ENCODE data around the gene ASF1A. TPM values are rescaled to one million over a fixed set of nuclear protein-coding genes. Genes with fewer than 3 reads are reported as not detected.

ASF1A gene
- total RNA-seq, 2 experiments from 2014 or later = 37.3 to 46.0 TPM

DNA sequence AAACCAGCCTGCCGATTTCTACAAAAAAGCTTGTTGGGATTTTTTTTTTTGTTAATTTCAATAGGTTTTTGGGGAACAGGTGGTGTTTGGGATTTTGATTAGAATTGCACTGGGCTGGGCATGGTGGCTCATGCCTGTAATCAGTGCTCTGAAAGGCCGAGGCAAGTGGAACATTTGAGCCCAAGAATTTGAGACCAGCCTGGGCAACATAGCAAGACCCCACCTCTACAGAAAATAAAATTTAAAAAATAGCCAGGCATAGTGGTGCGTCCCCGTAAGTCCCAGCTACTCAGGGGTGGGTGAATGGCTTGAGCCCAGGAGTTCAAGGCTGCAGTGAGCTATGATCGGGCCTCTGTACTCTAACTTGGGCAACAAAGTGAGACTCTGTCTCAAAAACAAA is 40.5 kb upstream of the ASF1A start:
- H3K9me2 ChIP-seq (ENCODE audit: insufficient read depth, low read length) = no peaks in the 10 kb centered on the region
- intact Hi-C loops (cut with micrococcal nuclease; ENCODE audit: unreplicated experiment) = no loop called here
- H3K27ac ChIP-seq (ENCODE audit: low read depth, low read length, poor library complexity, severe bottlenecking) = no peak overlapping the region
- ChIA-PET POLR2A (interaction anchor here (0.7 to 2.0 kb wide), 3 partner anchors 12 to 123 kb away, joined by 3 to 7 read pairs (median 3); no protein-coding TSS in a partner anchor), CTCF (ENCODE audit: unreplicated experiment) (no interaction called here)
- no TSS peak for BruUV-seq (replicated peaks)
- no peak for DNase-seq (ENCODE audit: low spot score)
- H3K4me3 ChIP-seq (ENCODE audit: low read depth, low read length, poor library complexity, severe bottlenecking) = no peak overlapping the region
- H3K4me1 ChIP-seq (ENCODE audit: insufficient read depth, low read length, poor library complexity, severe bottlenecking) = no peaks in the 10 kb centered on the region
- H4K20me1 ChIP-seq (ENCODE audit: insufficient read depth, low read length) = no peaks in the 10 kb centered on the region
- no peaks in the 10 kb centered on the region for H3K36me3 ChIP-seq (ENCODE audit: insufficient read depth, low read length)
- H3K79me2 ChIP-seq (ENCODE audit: insufficient read depth, low read depth, low read length) = no peaks in the 10 kb centered on the region
- no peaks in the 10 kb centered on the region for H3K9me3 ChIP-seq (ENCODE audit: low read length)
- H2AFZ ChIP-seq (ENCODE audit: low read length) = no peak overlapping the region
- no peak overlapping the region for H3K4me2 ChIP-seq (ENCODE audit: low read length)
- no peak for TF ChIP-seq EZH2phosphoT487 (IDR thresholded peaks at IDR 0.05; ENCODE audit: borderline replicate concordance, low read depth, low read length)
- TF ChIP-seq, protein P1, sequence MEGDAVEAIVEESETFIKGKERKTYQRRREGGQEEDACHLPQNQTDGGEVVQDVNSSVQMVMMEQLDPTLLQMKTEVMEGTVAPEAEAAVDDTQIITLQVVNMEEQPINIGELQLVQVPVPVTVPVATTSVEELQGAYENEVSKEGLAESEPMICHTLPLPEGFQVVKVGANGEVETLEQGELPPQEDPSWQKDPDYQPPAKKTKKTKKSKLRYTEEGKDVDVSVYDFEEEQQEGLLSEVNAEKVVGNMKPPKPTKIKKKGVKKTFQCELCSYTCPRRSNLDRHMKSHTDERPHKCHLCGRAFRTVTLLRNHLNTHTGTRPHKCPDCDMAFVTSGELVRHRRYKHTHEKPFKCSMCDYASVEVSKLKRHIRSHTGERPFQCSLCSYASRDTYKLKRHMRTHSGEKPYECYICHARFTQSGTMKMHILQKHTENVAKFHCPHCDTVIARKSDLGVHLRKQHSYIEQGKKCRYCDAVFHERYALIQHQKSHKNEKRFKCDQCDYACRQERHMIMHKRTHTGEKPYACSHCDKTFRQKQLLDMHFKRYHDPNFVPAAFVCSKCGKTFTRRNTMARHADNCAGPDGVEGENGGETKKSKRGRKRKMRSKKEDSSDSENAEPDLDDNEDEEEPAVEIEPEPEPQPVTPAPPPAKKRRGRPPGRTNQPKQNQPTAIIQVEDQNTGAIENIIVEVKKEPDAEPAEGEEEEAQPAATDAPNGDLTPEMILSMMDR (conservative IDR thresholded peaks at IDR 0.05; ENCODE audit: low read length) = no peak

DNA sequence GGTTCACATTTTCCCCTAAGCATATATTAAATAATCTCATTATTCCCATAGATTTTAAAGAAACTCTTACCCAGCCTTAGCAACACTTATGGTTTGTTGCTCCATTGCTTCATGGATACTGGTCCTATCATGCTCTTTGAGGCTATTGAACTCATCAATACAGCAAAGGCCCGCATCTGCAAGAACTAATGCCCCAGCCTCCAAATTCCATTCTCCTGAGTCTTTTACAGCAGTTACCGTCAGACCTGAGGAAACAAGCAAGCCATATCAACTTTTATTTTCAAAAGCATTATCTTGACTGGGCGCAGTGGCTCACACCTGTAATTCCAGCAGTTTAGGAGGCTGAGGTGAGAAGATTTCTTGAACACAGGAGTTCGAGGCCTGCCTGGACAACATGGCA is 37.7 kb upstream of the ASF1A start:
- Histone ChIP-seq H3K9me3 (ENCODE audit: low read length) (no peaks in the 10 kb centered on the region), H3K4me1 (ENCODE audit: insufficient read depth, low read length, poor library complexity, severe bottlenecking) (no peaks in the 10 kb centered on the region), H3K9me2 (ENCODE audit: insufficient read depth, low read length) (no peaks in the 10 kb centered on the region), H2AFZ (ENCODE audit: low read length) (no peak overlapping the region), H3K27ac (ENCODE audit: low read depth, low read length, poor library complexity, severe bottlenecking) (no peak overlapping the region), H3K4me2 (ENCODE audit: low read length) (no peak overlapping the region), H3K4me3 (ENCODE audit: low read depth, low read length, poor library complexity, severe bottlenecking) (no peak overlapping the region), H4K20me1 (ENCODE audit: insufficient read depth, low read length) (no peaks in the 10 kb centered on the region), H3K79me2 (ENCODE audit: insufficient read depth, low read depth, low read length) (no peaks in the 10 kb centered on the region), H3K36me3 (ENCODE audit: insufficient read depth, low read length) (no peaks in the 10 kb centered on the region; the same call in 1 of the 2 replicates)
- ChIA-PET CTCF (ENCODE audit: unreplicated experiment) (interaction anchor here (0.6 kb wide), 1 partner anchor 156 kb away, joined by 3 read pairs; no protein-coding TSS in a partner anchor), POLR2A (interaction anchor here (0.7 kb wide), 1 partner anchor 198 kb away, joined by 3 read pairs; no protein-coding TSS in a partner anchor)
- DNase-seq (ENCODE audit: low spot score) = no peak
- no TSS peak for BruUV-seq (replicated peaks)
- intact Hi-C loops (cut with micrococcal nuclease; ENCODE audit: unreplicated experiment) = no loop called here
- TF ChIP-seq EZH2phosphoT487 (IDR thresholded peaks at IDR 0.05; ENCODE audit: borderline replicate concordance, low read depth, low read length) = no peak
- TF ChIP-seq, protein P1 (conservative IDR thresholded peaks at IDR 0.05; ENCODE audit: low read length) = no peak

DNA sequence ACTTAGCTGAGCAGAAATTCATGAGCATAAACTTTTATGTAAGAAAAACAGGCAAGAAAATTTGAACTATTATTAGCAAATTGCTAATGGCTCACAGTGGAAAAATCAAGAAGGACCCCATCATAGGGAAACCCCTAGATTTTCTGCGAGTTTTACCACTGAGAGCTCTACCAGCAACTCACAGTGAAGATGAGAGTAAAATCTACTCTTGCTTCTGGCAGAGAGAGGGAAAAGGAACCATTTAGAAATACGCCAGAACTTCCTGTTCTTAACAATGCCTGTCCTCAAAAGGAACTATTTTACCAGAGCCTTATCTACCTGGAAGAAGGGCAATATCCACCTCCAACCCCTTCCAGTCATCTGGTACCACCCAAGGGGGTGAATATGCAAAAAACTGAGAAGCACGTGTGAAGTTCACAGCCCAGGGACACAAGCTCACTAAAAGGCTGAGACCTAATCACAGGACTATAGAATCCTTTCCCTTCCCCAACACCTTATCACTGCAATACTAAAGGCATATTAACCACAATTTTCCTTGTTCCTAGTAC is 34.4 kb upstream of the ASF1A start:
- no peaks in the 10 kb centered on the region for H3K79me2 ChIP-seq (ENCODE audit: insufficient read depth, low read depth, low read length)
- H3K36me3 ChIP-seq (ENCODE audit: insufficient read depth, low read length) = no peaks in the 10 kb centered on the region; the same call in 1 of the 2 replicates
- H3K4me1 ChIP-seq (ENCODE audit: insufficient read depth, low read length, poor library complexity, severe bottlenecking) = no peaks in the 10 kb centered on the region
- no peaks in the 10 kb centered on the region for H3K9me2 ChIP-seq (ENCODE audit: insufficient read depth, low read length)
- intact Hi-C loops (cut with micrococcal nuclease; ENCODE audit: unreplicated experiment) = no loop called here
- TF ChIP-seq, protein P1 (conservative IDR thresholded peaks at IDR 0.05; ENCODE audit: low read length) = no peak
- H3K27ac ChIP-seq (ENCODE audit: low read depth, low read length, poor library complexity, severe bottlenecking) = no peak overlapping the region
- BruUV-seq (replicated peaks) = no TSS peak
- 0 out of 2 replicates have a peak, but pooled peaks cover 4% of the 10 kb centered on the region for H3K9me3 ChIP-seq (ENCODE audit: low read length)
- DNase-seq (ENCODE audit: low spot score) = no peak
- H3K4me2 ChIP-seq (ENCODE audit: low read length) = no peak overlapping the region
- H2AFZ ChIP-seq (ENCODE audit: low read length) = no peak overlapping the region
- no peak overlapping the region for H3K4me3 ChIP-seq (ENCODE audit: low read depth, low read length, poor library complexity, severe bottlenecking)
- ChIA-PET CTCF (ENCODE audit: unreplicated experiment) (no interaction called here), POLR2A (interaction anchor here (1.0 kb wide), 1 partner anchor 23 kb away, joined by 3 read pairs; no protein-coding TSS in a partner anchor)
- no peaks in the 10 kb centered on the region for H4K20me1 ChIP-seq (ENCODE audit: insufficient read depth, low read length)
